HPDE6-E6E7 (cell line): ENCODE results near the gene VKORC1L1.
"Not testable (repeated sequence)": the region's sequence is repeated elsewhere in the genome, so short reads cannot be mapped to it uniquely, and the experiment has no call there.

ENCODE experiments used
- DNase-seq: peaks from one replicate; pipeline ENCODE4 v3.0.0; 2011; ENCODE audit warnings: missing footprints; ENCODE audit errors: extremely low spot score

Gene VKORC1L1

GRCh38 chr7:65884983-65885382 lies 12.1 kb downstream of the VKORC1L1 start:
- not testable (repeated sequence) for DNase-seq

GRCh38 chr7:65885533-65885932 lies 12.7 kb downstream of the VKORC1L1 start:
- not testable (repeated sequence) for DNase-seq

GRCh38 chr7:65888434-65889156 lies 15.7 kb downstream of the VKORC1L1 start:
- not testable (repeated sequence) for DNase-seq

DNA sequence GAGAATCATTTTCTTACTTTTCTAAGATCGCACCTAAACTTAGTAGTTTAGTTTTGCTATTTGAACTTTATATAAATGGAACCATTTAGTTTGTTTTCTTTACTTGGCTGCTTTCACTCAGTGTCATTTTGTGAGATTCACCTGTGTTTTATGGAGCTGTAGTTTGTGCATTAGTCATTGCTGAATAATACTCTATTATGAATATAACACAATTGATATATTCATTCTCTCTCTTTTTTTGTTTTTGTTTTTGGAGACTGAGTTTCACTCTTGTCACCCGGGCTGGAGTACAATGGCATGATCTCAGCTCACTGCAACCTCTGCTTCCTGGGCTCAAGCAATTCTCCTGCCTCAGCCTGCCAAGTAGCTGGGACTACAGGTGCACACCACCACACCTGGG lies 16.8 kb downstream of the VKORC1L1 start:
- DNase-seq, result not testable (repeated sequence)

- no peak for DNase-seq
Observed at GRCh38 chr7:65892161-65892560, 19.3 kb downstream of the VKORC1L1 start.

- DNase-seq, result no peak
Observed at GRCh38 chr7:65892835-65893234, 20.0 kb downstream of the VKORC1L1 start.

- no peak for DNase-seq
Observed at GRCh38 chr7:65896279-65896870, 23.5 kb downstream of the VKORC1L1 start.

DNA sequence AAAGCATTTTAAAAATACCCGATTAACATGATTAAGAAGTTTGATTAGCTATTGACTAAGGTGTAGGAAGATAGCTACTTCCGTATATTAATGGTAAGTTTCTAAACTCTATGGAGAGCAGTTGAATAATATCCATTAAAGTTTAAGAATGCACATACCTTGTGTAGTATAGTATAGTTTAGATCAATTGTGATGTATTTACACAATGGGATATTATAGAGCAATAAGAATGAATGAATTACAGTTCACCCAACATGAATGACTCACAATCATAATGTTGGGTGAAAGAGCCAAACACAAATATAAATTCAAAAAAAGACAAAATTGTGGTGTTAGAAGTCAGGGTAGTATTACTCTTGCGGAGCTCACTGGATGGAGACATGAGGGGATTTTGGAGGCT lies 24.4 kb downstream of the VKORC1L1 start:
- not testable (repeated sequence) for DNase-seq

- not testable (repeated sequence) for DNase-seq
Observed at GRCh38 chr7:65898677-65899447, 26.0 kb downstream of the VKORC1L1 start.

- DNase-seq, result no peak
Observed at GRCh38 chr7:65902306-65902705, 29.4 kb downstream of the VKORC1L1 start.

DNA sequence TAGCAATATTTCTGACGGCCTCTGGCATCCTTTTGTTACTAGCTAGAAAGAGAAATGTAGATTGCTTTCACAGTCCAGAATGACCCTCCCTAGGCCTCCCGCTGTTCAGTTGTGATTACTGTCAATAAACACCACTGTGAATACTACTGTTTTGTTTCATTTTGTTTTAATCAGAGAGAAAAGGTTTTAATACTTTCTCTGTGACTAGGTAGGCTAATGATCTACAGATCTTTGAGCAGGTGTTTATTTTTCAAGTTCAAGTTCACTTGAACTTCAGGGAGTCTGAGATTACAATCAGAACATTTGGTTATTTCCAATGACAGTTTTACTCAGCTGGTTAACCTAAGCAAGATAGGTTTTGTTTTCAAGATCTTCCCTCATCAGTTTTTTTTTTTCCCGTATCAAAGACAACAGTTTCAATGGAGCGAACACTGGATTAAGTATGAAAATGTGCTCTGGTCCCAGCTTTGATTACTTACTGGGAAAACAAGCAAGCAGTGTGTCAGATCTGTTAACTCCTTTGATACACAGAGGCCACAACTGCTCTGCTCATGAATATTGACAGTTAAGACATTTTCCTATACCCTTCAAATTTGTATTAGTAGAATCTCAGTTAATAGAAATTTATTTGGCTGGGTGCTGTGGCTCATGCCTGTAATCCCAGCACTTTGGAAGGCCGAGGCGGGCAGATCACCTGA lies 34.8 kb downstream of the VKORC1L1 start:
- no peak for DNase-seq

DNA sequence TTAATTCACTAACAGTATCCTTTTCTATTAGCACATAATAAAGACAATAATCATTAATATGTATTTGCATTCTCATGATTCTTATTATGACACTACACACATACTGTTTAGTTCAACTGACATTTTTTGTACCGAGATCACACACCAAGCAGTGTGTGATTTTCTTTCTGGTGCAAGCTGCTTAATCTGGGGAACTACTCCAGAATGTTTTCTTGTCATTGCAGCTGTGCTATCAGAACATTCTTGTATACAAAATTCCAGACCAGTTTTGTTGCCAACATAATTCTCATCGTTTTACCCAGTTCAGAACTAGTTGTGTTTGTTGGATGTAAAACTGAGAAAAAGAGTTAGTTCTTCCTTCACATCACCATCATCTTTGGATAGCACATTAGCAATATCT lies 37.4 kb downstream of the VKORC1L1 start:
- no peak for DNase-seq

DNA sequence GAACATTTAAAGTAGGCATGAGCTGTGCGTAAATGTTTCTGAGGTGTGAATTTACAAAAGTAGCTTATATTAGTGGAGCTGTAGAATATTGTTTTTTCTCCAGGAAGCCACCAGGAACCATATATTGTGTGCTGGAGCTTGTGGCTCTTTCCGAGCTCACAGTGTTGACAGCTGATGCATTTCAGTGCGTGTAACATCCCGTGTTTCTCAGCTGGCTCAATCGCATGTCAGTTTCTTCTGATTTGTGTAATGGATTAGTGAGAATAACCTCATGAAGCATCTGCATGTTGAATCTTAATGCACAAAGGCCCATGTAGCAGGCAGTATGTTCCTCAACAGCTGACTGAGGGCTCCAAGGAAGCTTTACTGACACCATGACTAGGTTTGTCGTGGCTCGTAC lies 39.4 kb downstream of the VKORC1L1 start:
- no peak for DNase-seq

GRCh38 chr7:65915921-65916657 lies 43.2 kb downstream of the VKORC1L1 start:
- DNase-seq, result no peak

- DNase-seq, result no peak
Observed at GRCh38 chr7:65923316-65923715, 50.4 kb downstream of the VKORC1L1 start.

DNA sequence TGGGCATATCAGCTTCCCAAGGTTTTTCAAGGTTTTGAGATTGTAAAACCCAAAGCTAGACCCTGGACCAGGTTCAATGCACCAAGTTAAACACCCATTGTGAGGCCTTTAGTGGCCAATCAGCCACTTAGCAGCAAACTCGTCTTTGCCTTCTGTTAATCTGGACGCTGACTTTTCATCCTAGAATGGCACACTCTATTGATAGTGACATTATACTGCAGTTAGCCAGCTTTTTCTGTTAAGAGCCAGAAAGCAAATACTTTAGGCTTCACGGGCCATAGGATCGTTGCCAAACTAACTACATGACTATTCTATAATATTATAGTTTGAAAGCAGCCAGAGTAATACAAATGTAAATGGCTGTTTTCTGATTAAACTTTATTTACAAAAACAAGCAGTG lies 51.3 kb downstream of the VKORC1L1 start:
- no peak for DNase-seq

- DNase-seq, result no peak
Observed at GRCh38 chr7:65925040-65925439, 52.2 kb downstream of the VKORC1L1 start.

DNA sequence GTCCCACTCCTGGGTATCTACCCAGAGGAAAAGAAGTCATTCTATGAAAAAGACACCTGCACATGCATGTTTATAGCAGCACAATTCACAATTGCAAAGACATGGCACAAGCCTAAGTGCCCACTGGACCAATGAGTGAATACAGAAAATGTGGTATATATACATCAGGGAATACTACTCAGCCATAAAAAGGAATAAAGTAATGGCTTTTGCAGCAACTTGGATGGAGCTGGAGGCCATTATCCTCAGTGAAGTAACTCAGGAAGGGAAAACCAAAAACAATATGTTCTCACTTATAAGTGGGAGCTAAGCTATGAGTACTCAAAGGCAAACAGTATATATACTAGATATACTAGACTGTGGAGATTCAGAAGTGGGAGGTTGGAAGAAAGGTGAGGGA lies 53.7 kb downstream of the VKORC1L1 start:
- no peak for DNase-seq

DNA sequence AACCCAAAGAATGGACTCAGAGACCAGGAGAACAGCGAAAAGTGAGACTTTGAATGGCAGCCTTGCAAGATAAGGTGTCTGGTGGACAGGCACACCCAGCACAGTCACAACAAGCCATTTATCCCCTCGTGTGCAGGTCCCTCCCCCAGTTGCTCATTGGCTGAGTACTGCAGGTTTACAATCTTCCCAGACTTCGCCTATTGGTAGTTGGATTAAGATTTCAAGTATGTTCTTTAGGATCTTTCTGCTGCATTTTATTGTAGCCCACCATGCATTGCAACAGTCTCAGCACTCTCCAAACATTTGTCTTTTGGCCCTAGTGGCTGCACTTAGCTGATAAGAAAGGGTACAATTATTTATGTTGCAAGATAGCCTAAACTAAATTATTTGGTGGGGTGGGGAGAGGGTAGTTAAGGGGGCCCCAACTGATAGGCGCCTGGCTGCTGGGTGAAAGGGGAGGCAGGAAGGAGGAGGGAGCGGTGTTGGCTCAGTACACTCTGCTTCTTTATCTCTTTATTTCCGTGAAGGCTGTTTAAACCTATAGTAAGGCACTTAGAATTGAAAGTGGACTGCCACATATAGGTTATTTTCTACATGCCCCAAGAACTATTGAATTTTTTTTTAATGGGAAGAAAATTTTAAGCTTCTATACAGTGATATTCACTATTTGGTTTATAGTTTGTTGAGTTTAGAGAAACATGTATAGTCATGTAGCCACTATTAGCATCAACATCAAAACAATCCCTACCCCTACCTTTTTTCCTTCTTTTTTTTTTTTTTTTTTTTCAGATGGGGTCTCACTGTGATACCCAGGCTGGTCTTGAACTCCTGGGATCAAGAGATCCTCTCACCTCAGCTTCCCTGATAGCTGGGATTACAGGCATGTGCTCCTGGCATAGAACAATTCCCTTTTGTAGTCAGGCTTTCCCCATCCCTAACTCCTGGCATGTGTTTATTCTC lies 54.9 kb downstream of the VKORC1L1 start:
- DNase-seq, result no peak

DNA sequence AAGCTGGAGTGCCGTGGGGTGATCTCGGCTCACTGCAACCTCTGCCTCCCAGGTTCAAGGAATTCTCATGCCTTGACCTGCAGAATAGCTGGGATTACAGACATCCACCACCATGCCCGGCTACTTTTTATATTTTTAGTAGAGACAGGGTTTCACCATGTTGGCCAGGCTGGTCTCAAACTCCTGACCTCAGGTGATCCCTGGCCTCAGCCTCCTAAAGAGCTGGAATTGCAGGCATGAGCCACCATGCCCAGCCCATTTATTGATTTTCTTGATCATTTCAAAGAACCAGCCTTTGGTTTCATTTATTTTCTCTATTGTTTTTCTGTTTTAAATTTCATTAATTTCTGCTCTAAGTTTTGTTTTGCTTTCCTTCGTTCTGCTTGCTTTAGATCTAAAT lies 58.8 kb downstream of the VKORC1L1 start:
- no peak for DNase-seq
